T47D (cell line): ENCODE results near the gene FAM186B.

Experiments used
- DNase-seq, 2 experiments: peaks; one replicate each; pipeline versions ENCODE4 v3.0.0 to v3.0.0-alpha.2; 2011 to 2012; ENCODE audit warnings: low read depth in 1 of 2, low spot score in 1 of 2
- JUND ChIP-seq: IDR thresholded peaks from 2 replicates; pipeline ENCODE4 v1.6.1; 2012; ENCODE audit warnings: low read depth
- in situ Hi-C: cut with HindIII; loops from 2 replicates; pipeline ENCODE4 v1.10.0; 2016; ENCODE audit warnings: low sequenced_read_pairs, low pct_unique_long_range_greater_than_20kb

The FAM186B gene

GRCh38 chr12:49548822-49549648 lies 56.4 kb downstream of the FAM186B start:
- no peak for DNase-seq
- TF ChIP-seq JUND, result no peak
- in situ Hi-C loops, result no loop called here

- in situ Hi-C loops, result no loop called here
- no peak for DNase-seq
Observed at GRCh38 chr12:49548481-49548821, 57.0 kb downstream of the FAM186B start.

GRCh38 chr12:49547090-49547690 lies 58.2 kb downstream of the FAM186B start:
- no peak for TF ChIP-seq JUND
- DNase-seq, result no peak
- in situ Hi-C loops, result no loop called here

More at GRCh38 chr12:49548481-49548821, 57.0 kb downstream of the FAM186B start:
- no peak for TF ChIP-seq JUND

- TF ChIP-seq JUND, result no peak
- no peak for DNase-seq
- in situ Hi-C loops, result no loop called here
Observed at GRCh38 chr12:49546481-49546880, 59.0 kb downstream of the FAM186B start.

GRCh38 chr12:49545815-49546214 lies 59.6 kb downstream of the FAM186B start:
- no peak for DNase-seq
- in situ Hi-C loops, result no loop called here
- no peak for TF ChIP-seq JUND

- DNase-seq, result no peak
- in situ Hi-C loops, result no loop called here
- TF ChIP-seq JUND, result no peak
Observed at GRCh38 chr12:49543914-49544815, 61.3 kb downstream of the FAM186B start.

GRCh38 chr12:49543221-49543913 lies 62.1 kb downstream of the FAM186B start:
- in situ Hi-C loops, result no loop called here
- no peak for TF ChIP-seq JUND
- DNase-seq, result no peak

- no peak for TF ChIP-seq JUND
- in situ Hi-C loops, result no loop called here
- no peak for DNase-seq
Observed at GRCh38 chr12:49542592-49543160, 62.8 kb downstream of the FAM186B start.

- TF ChIP-seq JUND, result no peak
- no peak for DNase-seq
- in situ Hi-C loops, result no loop called here
Observed at GRCh38 chr12:49541911-49542505, 63.4 kb downstream of the FAM186B start.

- DNase-seq, result no peak
- in situ Hi-C loops, result no loop called here
- no peak for TF ChIP-seq JUND
Observed at GRCh38 chr12:49541140-49541861, 64.1 kb downstream of the FAM186B start.

GRCh38 chr12:49540229-49541139 lies 65.0 kb downstream of the FAM186B start:
- TF ChIP-seq JUND, result no peak
- in situ Hi-C loops, result no loop called here
- DNase-seq, result no peak
